Fibroblast of skin of scalp (primary cell): ENCODE results near the gene TMEM52B.
"Not testable (repeated sequence)": the region's sequence is repeated elsewhere in the genome, so short reads cannot be mapped to it uniquely, and the experiment has no call there.

Source experiments
- DNase-seq: peaks from one replicate; pipeline ENCODE4 v3.0.0-alpha.2; 2013

Gene TMEM52B

DNA sequence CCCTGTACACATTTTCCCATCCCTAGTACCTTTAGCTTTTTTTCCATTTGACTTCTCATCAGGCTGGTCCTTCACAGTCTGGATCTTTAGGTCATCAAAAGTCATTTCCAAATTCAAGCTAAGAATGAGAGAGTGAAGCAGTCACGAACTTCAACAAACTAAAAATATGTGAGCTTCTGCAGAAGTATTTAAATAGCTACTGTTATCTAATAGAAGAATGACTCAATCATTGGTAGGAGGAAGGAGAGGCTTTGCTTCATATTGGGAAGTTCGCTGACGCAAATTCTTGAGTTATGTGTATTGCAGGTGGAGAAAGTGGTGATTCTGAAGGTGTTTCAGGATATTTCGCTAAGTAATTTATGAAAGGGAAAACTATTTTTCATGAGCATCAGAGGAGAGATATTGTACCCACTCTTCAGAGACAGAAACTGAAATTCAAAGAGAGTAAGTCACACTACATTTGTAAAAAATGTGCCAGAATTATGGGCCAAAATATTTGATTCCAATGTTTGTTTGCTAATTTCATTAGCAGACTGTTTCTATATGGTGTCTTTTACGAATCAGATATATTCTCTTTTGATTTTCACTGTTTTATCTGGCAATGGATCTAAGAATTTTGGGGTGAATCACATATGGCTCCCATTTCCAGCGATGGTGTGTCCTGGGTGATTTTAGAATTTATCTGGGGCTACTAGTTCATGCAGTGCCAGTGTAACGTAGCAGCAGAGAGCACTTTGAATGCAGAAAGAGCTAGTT is 6.7 kb upstream of the TMEM52B start, which contains the start of gene OLR1:
Gene OLR1 (minus strand): TSS at position 160 of the 756 bp plus-strand sequence. CDS start 55 bp downstream, at position 105.
- no peak for DNase-seq

DNA sequence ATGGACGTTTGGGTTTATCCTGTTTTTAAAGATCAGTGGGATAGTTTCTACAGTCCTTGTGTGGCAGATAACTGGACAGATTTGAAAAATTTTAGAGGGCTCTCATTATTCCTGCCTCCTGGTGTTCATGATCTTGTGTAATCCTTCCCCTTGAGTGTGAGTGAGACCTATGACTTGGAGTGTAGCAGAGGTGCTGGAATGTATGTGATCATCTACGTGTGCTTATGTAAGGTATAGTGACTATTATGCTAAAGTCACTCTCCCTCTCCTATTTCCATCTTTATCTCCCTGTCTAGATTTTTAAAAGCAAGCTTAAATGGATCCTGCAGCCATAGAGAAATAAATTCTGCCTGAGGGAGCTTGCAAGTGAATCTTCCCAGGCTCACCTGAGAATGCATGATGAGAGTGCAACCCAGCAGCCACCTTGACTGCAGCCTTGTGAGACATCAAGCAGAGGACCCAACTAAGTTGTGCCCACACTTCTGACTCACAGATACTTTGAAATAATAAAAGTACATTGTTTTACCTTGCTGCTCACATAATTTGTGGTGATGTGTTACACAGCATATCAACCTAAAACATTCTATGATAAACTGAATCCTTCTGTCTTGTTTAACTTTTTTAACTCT is 3.7 kb upstream of the TMEM52B start:
- DNase-seq, result no peak

DNA sequence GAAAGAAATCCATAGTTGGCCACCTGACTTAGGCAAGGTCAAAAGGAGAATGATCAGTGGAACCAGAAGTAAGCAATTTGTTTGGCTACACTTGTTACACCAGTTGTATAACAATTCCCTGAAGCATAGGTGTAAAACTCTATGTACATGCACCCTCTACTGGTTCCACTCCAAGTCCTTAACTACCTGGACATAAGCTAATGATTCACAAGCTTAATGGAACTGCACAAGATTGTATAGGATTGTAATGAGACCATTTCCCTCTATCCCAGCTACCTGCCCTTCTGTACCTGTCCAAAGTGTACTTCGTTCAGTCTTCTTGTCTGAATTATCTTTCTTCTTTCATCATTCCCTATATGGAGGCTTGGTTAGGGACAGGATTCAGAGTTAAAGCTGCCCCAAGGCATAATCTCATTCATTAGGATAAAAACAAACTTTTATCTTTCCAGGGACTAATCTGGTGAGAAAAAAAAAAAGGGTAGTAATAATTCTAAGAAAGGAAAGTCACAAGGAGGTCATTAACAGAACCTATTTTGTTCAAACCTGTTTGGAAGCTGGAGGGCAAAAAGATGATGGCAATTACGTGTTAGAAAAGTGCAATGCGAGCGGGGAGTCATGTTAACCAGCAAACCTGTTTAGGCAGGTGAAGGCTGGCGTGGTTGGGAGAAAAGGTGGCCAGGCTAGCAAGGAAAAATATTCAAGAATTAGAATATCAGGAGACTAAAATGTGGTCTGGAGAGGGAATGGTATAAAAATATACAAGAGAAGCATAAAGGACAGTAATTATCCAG is 2.8 kb upstream of the TMEM52B start:
- no peak for DNase-seq

DNA sequence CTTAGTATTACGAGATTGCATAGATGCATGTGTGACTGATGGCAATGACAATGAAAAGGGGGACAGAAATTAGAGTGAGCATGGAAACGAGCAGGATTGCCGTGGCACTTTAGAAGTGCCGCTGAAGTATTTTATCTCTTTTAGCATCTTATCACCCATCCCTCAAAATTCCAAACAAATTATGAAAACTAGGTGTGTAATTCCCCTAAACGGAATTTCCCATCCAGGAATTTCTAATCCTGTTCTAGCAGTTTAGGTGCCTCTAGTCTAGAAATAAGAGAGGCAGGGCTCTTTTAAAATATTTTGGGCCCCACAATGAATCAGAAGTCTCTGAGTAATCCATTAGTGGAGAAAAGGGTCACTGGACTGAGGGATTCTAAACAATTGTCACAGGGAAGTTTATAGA is 947 bp downstream of the TMEM52B start:
- DNase-seq, result no peak

DNA sequence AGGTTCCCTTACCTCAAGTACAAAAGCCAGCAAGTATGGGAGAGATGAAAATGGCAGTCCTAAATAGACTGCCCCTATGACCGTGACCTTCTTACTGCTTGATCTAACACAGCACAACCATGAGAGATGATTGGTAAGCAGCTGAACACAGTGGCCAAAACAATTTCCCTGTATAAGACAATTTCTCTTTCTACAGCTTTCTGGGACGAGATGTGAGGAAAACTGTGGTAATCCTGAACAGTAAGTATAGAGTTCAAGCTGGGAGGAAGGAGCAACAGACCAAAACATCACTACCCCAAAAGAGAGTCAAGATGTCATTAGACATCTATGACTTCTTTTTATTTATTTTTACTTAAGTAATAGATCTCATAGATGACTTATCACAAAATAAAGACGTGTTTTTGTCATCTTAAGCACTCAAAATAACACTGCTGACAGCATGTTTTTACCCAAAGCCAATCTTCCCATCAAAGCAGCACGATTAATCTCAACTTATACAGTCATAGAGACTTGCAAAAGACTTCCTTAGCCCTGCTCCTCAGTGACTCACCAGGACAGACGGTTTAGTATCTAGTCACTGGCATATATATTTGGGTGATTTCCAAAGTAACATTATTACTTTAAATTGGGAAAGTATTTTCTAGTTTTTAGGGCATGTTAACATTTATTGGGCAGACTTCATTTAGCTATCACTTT is 3.7 kb downstream of the TMEM52B start:
- DNase-seq, result peak; percentile 85

DNA sequence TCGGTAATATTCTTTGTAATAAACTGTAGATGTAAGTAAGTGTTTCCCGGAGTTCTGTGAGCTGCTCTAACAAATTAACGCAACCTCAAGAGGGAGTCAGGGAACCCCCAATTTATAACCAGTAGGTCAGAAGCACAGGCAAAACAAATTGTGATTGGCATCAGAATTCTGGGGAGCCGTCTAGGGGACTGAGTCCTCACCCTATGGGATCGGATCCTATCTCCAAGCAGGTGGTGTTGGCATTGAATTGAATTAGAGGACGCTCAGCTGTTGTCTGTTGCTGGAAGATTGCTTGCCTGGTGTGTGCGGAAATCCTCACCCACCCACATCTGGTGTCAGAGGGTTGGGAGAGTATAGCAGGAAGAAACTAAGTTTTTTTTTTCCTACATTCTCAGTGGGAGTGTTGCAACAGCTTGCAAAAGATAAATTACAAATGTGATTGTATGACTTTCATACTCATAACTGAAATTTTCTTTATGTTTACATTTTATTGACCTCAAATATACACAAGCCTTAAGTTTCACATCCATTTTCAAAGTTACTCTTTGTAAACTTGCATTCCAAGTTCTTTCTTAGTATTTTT is 5.5 kb downstream of the TMEM52B start:
- DNase-seq, result peak; percentile 79

DNA sequence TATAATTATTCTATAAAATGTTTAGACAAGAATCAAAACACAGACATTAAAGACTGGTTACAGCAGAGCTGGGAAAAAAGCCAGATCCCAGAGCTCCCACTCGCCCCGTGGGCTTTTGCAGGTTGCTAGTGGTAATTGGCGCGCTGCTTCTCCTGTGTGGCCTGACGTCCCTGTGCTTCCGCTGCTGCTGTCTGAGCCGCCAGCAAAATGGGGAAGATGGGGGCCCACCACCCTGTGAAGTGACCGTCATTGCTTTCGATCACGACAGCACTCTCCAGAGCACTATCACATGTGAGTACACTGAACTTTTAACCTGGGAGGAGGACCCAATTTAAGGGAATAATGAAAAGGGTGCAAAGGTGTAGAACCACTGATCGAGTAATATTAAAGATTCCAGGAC is 7.5 kb downstream of the TMEM52B start:
- DNase-seq, result no peak

DNA sequence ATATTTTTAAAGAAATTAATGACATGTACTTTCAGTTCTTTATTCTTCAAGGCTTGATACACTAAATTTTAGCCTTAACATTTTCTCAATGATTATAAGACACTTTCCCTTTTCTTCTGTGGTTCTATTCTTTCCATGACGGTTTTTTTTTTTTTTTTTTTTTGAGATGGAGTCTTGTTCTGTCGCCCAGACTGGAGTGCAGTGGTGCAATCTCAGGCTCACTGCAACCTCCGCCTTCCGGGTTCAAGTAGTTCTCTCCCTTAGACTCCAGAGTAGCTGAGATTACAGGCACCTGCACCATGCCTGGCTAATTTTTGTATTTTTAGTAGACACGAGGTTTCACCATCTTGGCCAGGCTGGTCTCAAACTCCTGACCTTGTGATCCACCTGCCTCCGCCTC is 8.1 kb downstream of the TMEM52B start:
- DNase-seq, result not testable (repeated sequence)

DNA sequence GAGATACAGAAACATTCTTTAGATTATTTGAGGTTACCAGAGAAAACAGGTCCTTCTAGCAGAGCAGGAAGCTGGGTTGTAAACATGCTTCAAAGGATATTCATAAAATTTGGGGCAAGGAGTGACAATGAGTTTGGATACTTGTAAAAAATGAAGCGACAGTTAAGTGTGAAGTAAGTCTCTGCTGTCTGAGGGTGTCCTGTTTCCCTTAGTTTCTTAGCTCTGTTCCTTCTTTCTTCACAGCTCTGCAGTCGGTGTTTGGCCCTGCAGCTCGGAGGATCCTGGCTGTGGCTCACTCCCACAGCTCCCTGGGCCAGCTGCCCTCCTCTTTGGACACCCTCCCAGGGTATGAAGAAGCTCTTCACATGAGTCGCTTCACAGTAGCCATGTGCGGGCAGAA is 10.8 kb downstream of the TMEM52B start:
- no peak for DNase-seq

DNA sequence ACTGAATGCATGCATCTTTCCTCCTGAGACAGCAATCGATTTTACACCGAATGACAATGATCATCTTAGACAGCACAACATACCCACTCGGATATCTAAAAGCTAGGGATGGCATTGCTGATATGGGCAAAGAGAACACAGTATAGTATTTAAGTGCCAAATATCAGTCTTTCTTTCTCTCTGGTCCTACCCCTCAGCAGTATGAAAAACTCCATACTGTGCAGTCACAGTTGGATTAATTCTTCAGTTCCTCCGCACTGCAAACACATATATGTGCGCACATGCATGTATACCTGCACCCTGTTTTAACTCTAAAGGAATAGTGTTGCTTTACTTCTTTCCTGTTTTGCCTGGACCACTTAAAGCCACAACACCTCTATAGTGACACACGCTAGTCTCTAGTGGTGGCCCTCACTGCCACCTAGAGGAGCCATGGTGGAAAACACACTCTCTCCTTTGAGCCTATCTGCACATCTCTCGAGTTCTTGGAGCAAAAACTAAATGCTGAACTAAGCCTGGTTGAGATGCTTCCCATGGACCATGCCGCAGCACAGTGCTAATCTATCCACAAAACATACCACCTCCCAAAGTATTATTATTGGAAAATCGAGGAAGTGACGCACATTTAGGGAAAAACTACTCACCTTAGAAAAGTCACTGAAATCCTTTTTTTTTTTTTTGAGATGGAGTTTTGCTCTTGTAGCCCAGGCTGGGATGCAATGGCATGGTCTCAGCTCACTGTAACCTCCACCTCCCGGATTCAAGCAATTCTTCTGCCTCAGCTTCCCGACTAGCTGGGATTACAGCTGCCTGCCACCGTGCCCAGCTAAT is 11.9 kb downstream of the TMEM52B start:
- peak; percentile 69 for DNase-seq

DNA sequence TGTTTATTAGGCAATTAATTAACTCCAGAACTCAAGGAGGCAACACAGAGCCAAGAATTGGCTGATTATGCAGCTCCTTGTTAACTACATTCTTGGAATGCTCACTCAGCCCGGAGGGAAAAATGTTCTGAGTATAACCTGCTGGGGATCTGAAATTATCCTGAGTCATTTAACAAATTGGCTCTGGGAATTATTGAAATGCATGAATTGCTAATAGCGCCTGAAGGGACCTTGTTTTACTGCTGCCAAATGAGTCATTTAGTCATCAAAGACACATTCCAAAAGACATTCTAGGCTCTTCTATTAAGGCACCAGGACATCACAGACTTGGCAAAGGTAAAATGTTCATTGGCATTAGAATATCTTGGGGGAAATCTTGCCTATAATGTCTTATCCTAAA is 13.0 kb downstream of the TMEM52B start:
- peak; percentile 73 for DNase-seq

DNA sequence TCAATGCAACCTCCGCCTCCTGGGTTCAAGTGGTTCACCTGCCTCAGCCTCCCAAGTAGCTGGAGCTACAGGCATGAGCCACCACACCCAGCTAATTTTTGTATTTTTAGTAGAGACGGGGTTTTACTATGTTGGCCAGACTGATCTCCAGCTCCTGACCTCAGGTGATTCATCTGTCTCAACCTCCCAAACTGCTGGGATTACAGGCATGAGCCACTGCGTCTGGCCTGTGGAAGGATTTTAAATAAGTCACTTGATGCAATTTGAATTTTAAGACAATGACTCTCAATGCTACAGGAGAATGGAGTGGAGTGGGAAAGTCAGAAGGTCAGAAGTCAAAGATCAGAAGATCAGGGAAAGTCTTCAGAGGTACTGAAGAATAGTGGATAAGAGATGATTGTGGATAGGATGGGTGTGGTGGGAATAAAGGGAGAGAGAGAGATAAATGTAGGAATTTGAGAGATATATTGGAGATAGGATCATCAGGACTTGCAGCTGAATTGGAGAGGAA is 15.4 kb downstream of the TMEM52B start:
- DNase-seq, result no peak

DNA sequence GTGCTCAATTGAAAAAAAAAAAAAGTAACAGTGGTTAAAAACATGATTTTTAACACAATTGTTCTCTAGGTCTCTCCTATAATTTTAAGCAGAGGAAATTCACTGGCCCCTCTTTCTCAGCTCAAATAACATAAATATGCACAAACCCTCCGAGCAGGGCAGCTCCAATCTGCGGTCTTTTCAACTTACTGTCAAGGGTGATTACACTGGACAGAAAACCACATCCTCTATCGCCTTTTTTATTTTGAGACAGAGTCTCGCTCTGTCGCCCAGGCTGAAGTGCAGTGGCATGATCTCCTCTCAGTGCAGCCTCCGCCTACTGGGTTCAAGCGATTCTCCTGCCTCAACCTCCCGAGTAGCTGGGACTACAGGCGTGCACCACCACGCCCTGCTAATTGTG is 17.4 kb downstream of the TMEM52B start:
- no peak for DNase-seq

DNA sequence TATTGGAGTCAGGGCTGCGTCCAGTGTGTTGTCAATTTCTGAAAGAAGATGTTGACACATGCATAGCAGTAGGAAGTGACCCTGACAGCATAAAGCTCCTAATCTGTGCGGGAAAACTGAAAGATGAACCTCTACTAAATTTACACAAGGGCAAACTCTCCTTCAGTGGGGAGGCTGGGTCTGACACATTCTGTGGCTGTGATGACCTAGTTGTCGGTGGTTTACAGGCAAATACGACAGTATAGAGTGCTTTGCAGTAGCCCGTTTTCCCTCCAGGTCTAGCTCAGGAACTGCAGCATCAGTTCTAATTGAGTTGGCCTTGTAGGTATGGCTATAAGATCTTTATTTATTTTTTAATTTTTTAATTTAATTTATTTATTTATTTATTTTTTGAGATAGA is 19.0 kb downstream of the TMEM52B start:
- no peak for DNase-seq

DNA sequence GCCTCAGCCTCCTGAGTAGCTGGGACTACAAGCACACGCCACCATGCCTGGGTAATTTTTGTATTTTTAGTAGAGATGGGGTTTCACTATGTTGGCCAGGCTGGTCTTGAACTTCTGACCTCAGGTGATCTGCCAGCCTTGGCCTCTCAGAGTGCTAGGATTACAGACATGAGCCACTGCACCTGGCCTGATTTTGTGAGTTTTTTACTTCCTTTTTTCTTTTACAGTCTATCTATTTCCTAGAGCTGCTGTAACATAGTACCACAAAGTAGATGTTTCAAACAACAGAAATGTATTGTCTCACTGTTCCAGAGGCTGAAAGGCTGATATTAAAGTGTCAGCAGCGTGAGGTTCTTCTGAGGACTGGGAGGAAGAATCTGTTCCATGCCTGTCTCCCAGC is 25.7 kb downstream of the TMEM52B start:
- not testable (repeated sequence) for DNase-seq

DNA sequence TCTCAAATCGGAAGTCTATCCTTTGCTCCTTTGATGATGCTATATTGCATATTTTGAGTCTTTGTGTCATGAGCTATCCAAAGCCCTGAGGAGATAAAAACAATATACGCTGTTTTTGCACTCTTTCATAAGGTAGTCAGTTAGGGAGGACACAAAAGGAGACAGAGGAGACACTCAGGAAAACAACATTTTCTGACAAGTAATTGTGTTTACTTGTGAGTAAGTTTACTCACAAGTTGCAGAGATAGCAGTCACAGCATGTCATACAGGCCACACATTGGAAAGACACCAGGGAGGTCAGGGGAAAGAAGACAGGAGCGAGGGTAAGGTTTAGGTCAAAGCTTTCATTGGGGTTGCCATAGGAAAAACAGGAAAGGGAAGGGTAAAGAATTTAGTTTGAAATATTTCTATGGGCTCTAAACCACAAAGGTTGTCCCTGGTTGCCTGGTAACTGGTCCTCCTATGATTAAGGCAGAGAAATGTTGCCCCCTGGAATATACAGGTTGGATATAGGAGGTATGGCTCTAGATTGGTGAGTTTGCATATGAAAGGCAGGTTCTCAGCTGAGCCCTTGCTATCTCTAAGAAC is 26.5 kb downstream of the TMEM52B start:
- peak; percentile 27 for DNase-seq

DNA sequence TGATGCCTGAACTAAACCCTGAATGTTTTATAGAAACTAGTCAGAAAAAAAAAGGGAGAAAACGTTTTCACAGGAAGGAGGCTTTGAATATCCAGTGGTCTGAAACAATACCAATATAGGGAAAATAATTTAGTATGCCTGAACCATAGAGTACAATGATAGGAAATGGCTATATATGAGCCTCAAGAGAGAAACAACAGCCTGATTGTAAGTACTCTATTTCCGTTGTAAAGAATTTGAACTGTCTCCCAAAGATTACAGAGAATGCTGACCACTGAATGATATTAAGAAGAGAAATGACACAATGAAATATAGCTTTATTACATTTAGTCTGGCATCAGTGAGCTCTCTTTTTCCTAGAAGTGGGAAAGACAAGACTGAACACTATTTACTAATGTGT is 28.3 kb downstream of the TMEM52B start:
- DNase-seq, result no peak

DNA sequence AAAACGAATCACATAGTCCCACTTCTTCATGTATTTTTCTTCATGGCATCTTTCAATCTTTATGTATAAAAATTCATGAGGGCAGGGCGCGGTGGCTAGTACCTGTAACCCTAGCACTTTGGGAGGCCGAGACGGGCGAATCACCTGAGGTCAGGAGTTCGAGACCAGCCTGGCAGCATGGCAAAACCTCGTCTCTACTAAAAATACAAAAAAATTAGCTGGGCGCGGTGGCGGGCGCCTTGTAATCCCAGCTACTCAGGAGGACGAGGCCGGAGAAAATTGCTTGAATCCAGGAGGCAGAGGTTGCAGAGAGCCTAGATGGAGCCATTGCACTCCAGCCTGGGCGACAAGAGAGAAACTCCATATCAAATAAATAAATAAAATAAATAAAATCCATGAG is 31.4 kb downstream of the TMEM52B start:
- DNase-seq, result no peak

DNA sequence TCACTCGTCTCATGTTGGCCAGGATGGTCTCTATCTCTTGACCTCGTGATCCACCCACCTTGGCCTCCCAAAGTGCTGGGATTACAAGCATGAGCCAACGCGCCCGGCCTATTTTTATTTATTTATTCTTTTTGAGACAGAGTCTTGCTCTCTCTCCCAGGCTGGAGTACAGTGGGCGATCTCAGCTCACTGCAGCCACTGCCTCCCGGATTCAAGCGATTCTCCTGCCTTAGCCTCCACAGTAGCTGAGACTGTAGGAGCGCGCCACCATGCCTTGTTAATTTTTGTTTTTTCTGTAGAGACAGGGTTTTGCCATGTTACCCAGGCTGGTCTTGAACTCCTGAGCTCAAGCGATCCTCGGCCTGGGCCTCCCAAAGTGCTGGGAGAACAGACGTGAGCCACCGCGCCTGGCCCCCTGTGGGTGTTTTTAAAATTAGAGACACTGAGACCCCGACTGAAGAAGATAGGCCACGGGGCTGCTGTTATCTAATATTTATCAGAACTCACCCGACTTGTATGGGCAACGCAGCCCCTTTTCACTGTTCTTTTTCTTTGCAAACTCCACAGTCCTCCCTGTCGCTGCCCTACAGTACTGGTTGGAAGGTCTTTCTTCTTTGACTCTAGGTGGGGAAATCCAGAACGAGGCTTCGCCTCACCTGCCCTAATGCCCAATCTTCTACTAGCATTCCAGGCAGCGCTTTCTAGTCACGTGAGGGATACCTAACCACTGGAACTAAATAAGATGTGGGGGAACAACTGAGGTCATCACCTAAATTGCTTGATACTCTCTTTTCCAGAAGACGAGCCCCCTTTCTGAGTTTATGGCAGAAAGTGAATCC is 32.5 kb downstream of the TMEM52B start:
- no peak for DNase-seq
